GM21526 (cell line): Measurements from ENCODE around the gene RAB42.
"Not testable (repeated sequence)": the region's sequence is repeated elsewhere in the genome, so short reads cannot be mapped to it uniquely, and the experiment has no call there.

Experiments used
- ATAC-seq: cut with Tn5 transposase; IDR thresholded peaks from one replicate; pipeline ENCODE4 v1.9.1; 2021; ENCODE audit warnings: moderate library complexity; ENCODE audit not compliant: unreplicated experiment, low FRiP score

The RAB42 gene

GRCh38 chr1:28591708-28592320 lies at the start of gene RAB42:
Gene RAB42 (plus strand): TSS chr1:28592265. CDS start chr1:28592512, 247 bp downstream.
- ATAC-seq, result no peak

GRCh38 chr1:28545246-28545628 lies 46.8 kb upstream of the RAB42 start:
- no peak for ATAC-seq

- ATAC-seq, result no peak
Observed at GRCh38 chr1:28548318-28548717, 43.7 kb upstream of the RAB42 start.

- ATAC-seq, result no peak
Observed at GRCh38 chr1:28551381-28551780, 40.7 kb upstream of the RAB42 start.

GRCh38 chr1:28552758-28553663 lies 39.1 kb upstream of the RAB42 start, which contains the start of gene TRNAU1AP:
Gene TRNAU1AP (plus strand): TSS chr1:28553085. CDS start chr1:28553111, 26 bp downstream.
- ATAC-seq, result peak; percentile 80

GRCh38 chr1:28560886-28561285 lies 31.2 kb upstream of the RAB42 start:
- no peak for ATAC-seq

GRCh38 chr1:28564310-28564709 lies 27.8 kb upstream of the RAB42 start:
- ATAC-seq, result no peak

- ATAC-seq, result no peak
Observed at GRCh38 chr1:28565040-28565439, 27.0 kb upstream of the RAB42 start.

- no peak for ATAC-seq
Observed at GRCh38 chr1:28565726-28566125, 26.3 kb upstream of the RAB42 start.

- ATAC-seq, result no peak
Observed at GRCh38 chr1:28566931-28567330, 25.1 kb upstream of the RAB42 start.

- no peak for ATAC-seq
Observed at GRCh38 chr1:28571911-28572310, 20.2 kb upstream of the RAB42 start.

GRCh38 chr1:28572891-28573290 lies 19.2 kb upstream of the RAB42 start:
- not testable (repeated sequence) for ATAC-seq

- no peak for ATAC-seq
Observed at GRCh38 chr1:28573564-28573963, 18.5 kb upstream of the RAB42 start.

- ATAC-seq, result no peak
Observed at GRCh38 chr1:28577052-28577678, 14.9 kb upstream of the RAB42 start.

- no peak for ATAC-seq
Observed at GRCh38 chr1:28577738-28578536, 14.1 kb upstream of the RAB42 start.

- no peak for ATAC-seq
Observed at GRCh38 chr1:28578696-28579218, 13.3 kb upstream of the RAB42 start.

- ATAC-seq, result no peak
Observed at GRCh38 chr1:28579401-28579800, 12.7 kb upstream of the RAB42 start.

GRCh38 chr1:28580722-28581530 lies 11.1 kb upstream of the RAB42 start:
- peak; percentile 25 for ATAC-seq

- ATAC-seq, result peak; percentile 78
Observed at GRCh38 chr1:28581531-28582247, 10.4 kb upstream of the RAB42 start.
